Activated CD8-positive, alpha-beta memory T cell treated with anti-CD3 and anti-CD28 coated beads, Interleukin-2, amount 50 U/mL, for 4 hours (primary cell): ENCODE results near the gene MOCS1.

Experiments used
- DNase-seq: peaks from one replicate; pipeline ENCODE4 v3.0.0-alpha.2; 2020

MOCS1 gene

DNA sequence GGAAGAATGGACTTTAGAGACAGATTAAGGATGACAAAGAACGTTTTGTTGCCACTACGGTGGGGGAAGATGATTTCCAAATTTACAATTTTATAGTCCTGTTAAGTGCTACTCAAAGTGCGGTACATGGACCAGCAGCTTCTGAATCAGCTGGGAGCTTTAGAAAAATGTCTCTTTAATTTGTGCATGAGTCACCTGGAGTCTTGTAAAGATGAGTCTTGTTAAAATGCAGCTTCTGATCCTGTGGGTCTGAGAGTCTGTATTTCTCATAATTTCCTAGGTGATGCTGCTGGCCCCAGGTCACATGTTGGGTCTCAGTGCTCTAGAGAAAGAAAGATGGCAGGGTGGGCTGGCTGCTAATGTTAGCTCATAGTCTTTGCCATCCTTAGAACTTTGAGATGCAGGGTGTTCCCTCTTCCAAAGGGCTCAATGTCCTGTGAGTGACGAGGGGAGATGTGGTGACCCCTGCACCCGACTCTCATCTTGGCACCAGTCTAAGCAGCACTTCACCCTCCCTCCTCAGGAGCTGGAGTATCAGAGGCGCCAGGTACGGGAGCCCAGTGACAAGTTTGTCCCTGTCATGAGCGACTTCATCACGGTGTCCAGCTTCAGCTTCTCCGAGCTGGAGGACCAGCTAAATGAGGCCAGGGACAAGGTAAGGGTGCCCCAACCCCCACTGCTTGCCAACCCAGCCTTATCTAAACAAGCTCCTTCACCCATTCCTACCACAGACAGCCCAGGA, 34.5 kb downstream of the MOCS1 start:
- DNase-seq, result no peak

- no peak for DNase-seq
Observed at GRCh38 chr6:39898625-39899024, 35.6 kb downstream of the MOCS1 start.

GRCh38 chr6:39897698-39898097, 36.6 kb downstream of the MOCS1 start:
- no peak for DNase-seq

- no peak for DNase-seq
Observed at GRCh38 chr6:39896701-39897100, 37.6 kb downstream of the MOCS1 start.

- DNase-seq, result no peak
Observed at GRCh38 chr6:39893286-39893685, 41.0 kb downstream of the MOCS1 start.

- DNase-seq, result no peak
Observed at GRCh38 chr6:39892490-39893129, 41.7 kb downstream of the MOCS1 start.

- DNase-seq, result no peak
Observed at GRCh38 chr6:39891976-39892375, 42.3 kb downstream of the MOCS1 start.

DNA sequence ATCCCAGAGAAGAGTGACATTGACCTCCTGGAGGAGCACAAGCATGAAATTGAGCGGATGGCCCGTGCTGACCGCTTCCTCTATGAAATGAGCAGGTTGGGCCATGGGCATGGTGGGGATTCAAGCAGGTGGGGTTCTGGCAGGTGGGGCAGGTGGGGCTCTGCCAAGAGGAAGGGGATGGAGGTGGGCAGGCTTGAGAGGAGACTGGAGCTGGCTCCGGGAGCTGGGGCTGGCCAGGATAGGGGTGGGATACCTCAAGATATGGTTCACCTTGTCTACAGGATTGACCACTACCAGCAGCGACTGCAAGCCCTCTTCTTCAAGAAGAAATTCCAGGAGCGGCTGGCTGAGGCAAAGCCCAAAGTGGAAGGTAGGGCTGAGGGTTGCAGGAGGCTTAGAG, 42.9 kb downstream of the MOCS1 start:
- no peak for DNase-seq

- DNase-seq, result no peak
Observed at GRCh38 chr6:39889229-39889628, 45.0 kb downstream of the MOCS1 start.

DNA sequence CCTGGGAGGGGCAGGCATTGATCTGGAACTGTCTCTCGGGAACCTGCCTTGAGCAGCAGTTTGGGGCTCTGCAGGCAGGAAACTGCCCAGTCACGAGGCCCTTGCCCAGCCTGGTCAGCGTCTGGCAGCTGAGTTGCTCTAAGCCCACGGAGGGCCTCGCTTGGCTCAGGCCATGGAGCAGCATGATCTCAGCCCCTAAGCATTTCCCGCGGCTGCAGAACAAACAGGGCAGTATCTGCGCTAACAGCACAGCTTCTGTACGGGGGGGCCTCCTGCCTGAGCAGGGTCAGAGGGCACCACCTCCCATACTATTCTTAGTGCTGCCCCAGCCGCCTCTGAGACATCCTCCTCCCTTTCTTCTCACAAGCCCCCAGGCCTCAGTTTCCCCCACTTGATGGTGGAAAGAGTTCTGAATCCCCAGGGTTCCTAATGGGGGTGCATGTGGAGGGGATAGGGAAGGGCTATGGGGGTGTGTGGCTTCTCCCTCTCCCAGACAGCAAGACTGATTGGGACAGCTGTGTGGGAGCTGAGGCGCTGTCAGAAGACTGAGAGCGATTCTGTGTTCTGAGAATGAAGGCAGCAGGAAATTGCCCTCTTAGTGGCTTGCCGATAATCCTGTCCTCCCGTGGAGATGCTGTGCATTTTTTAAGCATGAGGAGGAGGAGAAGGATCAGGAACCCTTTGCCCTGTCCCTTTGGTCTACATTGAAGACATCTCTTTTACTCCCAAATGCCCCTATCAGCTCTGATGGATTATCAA, 46.4 kb downstream of the MOCS1 start:
- no peak for DNase-seq

DNA sequence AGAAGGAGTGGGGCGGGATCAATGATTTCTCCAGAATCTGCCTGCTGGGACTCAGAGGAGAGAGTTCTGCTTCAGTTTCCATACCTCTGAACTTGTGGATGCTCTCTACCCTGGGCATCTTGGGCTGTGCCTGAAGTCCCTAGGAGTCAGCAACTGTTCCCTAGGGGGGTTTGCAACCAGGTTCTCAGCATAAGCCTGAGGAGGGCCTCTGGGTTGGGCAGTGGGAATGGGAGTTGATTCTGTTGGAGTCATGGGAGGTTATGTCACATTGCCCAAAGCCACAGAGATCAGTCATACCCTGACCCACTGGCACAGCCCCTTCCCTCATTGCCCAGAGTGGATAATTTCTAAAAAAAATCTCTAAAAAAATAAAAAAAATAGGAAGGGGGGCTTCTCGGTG, 47.4 kb downstream of the MOCS1 start:
- no peak for DNase-seq

DNA sequence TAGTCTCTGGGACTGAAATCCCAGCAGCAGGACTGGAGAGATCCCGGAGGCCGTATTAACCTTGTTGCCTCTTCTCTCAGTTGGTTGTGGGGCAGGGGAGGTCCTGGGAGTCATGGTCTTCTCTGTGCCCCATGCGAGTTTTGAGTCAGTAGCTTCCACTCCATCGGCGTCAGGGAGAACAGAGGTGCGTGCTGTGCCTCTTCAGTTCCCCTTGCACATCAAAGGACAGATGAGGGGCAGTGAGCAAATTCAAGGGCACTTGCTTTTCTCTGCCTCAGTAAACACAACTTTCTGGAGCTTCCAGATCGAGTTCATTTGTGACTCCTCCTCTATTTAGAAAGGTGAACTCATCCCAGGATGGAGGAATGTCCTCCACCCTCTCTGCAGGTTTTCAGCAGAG, 48.6 kb downstream of the MOCS1 start:
- DNase-seq, result no peak

DNA sequence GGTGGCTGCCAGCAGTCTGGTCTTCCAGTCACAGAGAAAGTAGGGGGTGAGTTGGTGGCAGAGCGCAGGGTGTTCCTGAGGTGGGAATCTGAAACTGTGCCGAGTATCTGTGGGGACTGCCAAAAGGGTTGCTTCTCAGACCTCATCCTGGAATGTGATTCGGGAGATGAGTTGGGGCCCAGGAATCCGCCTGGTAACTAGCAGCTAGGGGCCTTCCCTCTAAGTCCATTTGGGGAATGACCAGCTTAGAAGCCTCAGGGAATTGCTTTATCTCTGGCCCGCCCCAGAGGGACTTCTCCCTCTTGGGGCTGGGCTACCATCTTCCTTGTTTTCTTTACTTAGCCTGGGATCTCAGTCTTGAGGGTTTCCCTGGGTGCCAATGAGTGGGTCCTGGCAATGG, 49.6 kb downstream of the MOCS1 start:
- no peak for DNase-seq

- no peak for DNase-seq
Observed at GRCh38 chr6:39882531-39882899, 51.7 kb downstream of the MOCS1 start.

DNA sequence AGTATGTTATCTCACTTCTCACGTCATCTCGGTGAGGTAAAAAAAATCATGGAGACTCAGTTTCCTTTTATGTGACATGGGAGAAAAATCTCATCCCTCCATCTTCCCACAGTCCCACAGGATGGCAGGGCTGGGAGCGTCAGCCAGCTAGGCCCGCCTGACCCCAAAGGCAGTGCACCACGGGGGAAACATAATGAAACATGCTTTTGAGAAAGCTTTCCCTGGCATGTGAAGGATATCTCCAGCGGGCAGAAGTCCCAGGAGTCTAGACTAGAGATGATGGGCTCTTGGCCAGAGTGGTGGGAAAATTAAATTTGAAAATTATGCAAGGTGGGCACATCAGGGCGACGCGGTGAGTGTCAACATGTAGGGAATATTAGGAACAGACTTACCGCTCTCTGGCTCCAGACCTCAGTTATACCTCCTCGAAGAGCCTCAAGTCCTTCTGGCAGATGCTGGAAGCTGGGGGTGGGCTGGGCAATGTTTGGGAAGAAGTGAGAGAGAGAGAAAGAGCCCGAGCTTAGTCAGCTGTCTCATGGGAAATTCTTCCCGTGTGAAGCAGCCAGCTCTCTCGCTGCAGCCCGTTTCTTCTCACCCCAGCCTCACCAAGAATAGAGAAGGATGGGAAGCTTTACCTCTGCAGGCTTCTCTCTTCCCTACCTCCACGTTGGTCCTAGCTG, 52.3 kb downstream of the MOCS1 start:
- DNase-seq, result no peak

GRCh38 chr6:39880594-39880993, 53.7 kb downstream of the MOCS1 start:
- no peak for DNase-seq

DNA sequence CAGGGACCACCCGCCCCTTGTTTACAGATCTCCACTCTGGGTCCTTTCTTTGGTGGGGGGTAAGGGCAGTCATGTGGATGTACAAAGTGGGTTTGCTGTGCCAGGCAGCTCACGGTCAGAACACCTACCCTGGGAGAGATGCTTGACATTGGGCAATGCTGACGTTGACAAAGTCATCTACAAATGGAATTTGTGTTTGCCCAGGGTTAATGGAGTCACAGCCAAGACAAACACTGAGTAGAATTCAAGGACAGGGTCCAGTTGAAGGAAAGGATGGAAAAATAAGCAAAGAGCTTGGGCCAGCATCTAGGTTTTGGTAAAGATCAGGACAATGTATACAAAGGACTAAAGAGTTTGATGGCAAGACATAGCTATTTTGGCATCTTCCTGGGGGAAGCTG, 54.7 kb downstream of the MOCS1 start:
- no peak for DNase-seq

GRCh38 chr6:39876826-39877225, 57.4 kb downstream of the MOCS1 start:
- no peak for DNase-seq

DNA sequence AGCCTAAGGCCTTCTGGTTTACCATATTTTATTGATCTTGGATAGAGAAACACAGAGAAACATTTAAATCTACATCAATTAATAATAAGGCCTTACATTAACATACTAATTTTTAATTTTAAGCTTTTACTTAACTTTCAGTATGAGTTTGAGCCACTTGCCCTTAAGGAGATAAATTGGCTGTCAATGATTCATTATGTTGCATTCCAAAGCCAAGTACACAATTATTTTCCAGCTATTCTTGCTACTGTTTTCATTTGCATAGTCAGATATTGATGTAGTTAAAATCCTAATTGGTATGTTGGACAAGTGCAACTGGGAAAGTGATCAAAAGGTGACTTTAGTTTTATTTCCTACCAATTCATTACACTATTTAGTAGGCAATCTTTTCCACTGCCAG, 58.2 kb downstream of the MOCS1 start:
- DNase-seq, result no peak

GRCh38 chr6:39873439-39873838, 60.8 kb downstream of the MOCS1 start:
- no peak for DNase-seq

GRCh38 chr6:39870950-39871349, 63.3 kb downstream of the MOCS1 start:
- DNase-seq, result no peak

- no peak for DNase-seq
Observed at GRCh38 chr6:39867592-39867991, 66.7 kb downstream of the MOCS1 start.
